GM10266 (cell line): ENCODE results near the gene BTBD8.

Source experiments
- DNase-seq: peaks from one replicate; pipeline ENCODE4 v3.0.0; 2012; ENCODE audit errors: extremely low spot score
- CTCF ChIP-seq: IDR thresholded peaks from 2 replicates; pipeline ENCODE4 v1.5.1; 2012; ENCODE audit warnings: mild to moderate bottlenecking, low read depth; ENCODE audit not compliant: control insufficient read depth, insufficient read depth; ENCODE audit errors: missing control alignments

Gene BTBD8

GRCh38 chr1:92123868-92124267 is 43.7 kb downstream of the BTBD8 start:
- TF ChIP-seq CTCF: no peak
- DNase-seq: peak; percentile 14

GRCh38 chr1:92125204-92125603 is 45.1 kb downstream of the BTBD8 start:
- no peak for DNase-seq

GRCh38 chr1:92126088-92126487 is 45.9 kb downstream of the BTBD8 start:
- DNase-seq: no peak

More at GRCh38 chr1:92125204-92125603, 45.1 kb downstream of the BTBD8 start:
- TF ChIP-seq CTCF: no peak

GRCh38 chr1:92134331-92134730 is 54.2 kb downstream of the BTBD8 start:
- DNase-seq: no peak
- no peak for TF ChIP-seq CTCF

More at GRCh38 chr1:92126088-92126487, 45.9 kb downstream of the BTBD8 start:
- no peak for TF ChIP-seq CTCF

- DNase-seq: no peak
- no peak for TF ChIP-seq CTCF
These were observed 56.2 kb downstream of the BTBD8 start for GRCh38 chr1:92136341-92136740.

- TF ChIP-seq CTCF: no peak
- no peak for DNase-seq
These were observed 74.8 kb downstream of the BTBD8 start for GRCh38 chr1:92154934-92155333.

- no peak for TF ChIP-seq CTCF
- DNase-seq: no peak
These were observed 79.4 kb downstream of the BTBD8 start for GRCh38 chr1:92159593-92159992.
